DOHH2 (cell line): ENCODE measurements around the gene MICAL2.

Source experiments
- EZH2phosphoT487 ChIP-seq: fragments of 200-600 bp; sonication (generic); IDR thresholded peaks from 2 replicates; pipeline ENCODE4 v1.6.1; 2017; ENCODE audit warnings: borderline replicate concordance, mild to moderate bottlenecking, antibody characterized with exemption, low read length, moderate library complexity, mixed read lengths
- TF ChIP-seq, protein P1 (sequence below): fragments of 200-600 bp; sonication (generic); IDR thresholded peaks from one replicate; pipeline ENCODE4 v1.5.1; 2014; ENCODE audit warnings: antibody characterized with exemption, mild to moderate bottlenecking, low read depth, low read length; ENCODE audit not compliant: poor library complexity, severe bottlenecking

DNA sequence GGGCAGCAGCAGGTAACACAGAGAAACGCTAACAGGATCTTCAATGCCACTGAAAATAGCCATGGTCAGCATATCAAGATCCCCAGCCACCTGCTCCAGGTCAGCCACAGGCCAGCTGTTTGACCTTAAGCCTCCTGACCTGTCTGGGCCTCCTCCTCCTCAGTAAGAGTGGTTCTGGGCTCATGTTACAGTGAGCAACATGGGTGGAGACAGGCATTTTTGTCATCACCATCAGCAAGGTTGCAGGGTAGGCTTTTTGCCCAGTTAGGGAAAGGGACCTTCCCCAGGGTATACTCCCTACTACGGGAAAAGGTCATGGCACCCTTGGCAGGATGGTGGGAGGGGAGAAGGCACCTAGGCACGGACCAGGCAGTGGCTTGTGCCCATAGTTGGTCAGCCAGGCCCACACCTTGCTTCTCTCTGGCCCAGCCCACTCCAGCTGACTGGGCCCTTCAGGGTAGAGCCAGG, 135.2 kb downstream of the MICAL2 start:
- TF ChIP-seq, protein P1, sequence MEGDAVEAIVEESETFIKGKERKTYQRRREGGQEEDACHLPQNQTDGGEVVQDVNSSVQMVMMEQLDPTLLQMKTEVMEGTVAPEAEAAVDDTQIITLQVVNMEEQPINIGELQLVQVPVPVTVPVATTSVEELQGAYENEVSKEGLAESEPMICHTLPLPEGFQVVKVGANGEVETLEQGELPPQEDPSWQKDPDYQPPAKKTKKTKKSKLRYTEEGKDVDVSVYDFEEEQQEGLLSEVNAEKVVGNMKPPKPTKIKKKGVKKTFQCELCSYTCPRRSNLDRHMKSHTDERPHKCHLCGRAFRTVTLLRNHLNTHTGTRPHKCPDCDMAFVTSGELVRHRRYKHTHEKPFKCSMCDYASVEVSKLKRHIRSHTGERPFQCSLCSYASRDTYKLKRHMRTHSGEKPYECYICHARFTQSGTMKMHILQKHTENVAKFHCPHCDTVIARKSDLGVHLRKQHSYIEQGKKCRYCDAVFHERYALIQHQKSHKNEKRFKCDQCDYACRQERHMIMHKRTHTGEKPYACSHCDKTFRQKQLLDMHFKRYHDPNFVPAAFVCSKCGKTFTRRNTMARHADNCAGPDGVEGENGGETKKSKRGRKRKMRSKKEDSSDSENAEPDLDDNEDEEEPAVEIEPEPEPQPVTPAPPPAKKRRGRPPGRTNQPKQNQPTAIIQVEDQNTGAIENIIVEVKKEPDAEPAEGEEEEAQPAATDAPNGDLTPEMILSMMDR, result no peak
- TF ChIP-seq EZH2phosphoT487, result no peak
